GM18498 (cell line): Measurements from ENCODE around the gene LNPEP.
"Not testable (repeated sequence)": the region's sequence is repeated elsewhere in the genome, so short reads cannot be mapped to it uniquely, and the experiment has no call there.

Source experiments
- ATAC-seq: cut with Tn5 transposase; IDR thresholded peaks from one replicate; pipeline ENCODE4 v1.9.1; 2021; ENCODE audit warnings: mild to moderate bottlenecking, moderate library complexity; ENCODE audit not compliant: unreplicated experiment

The LNPEP gene

GRCh38 chr5:97046270-97046982 lies 110.5 kb downstream of the LNPEP start:
- ATAC-seq = no peak

DNA sequence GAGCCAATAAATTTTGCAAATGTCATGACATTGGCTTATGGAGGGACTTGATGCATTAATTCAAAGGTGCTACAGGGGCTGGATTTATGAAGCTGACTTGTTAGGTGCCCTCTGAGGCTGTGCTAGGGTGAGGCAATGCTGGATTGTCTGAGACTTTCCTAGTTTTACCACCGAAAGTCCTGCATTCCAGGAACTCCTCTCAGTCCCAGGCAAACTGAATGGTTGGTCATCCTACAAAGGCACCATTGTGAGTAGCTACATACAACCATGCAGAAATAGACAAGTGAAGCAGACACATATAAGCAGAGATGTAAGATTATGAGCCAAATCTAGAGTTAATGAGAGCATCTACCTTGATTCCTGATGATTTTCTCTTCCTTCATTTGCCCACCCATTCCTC lies 111.2 kb downstream of the LNPEP start:
- ATAC-seq = no peak

DNA sequence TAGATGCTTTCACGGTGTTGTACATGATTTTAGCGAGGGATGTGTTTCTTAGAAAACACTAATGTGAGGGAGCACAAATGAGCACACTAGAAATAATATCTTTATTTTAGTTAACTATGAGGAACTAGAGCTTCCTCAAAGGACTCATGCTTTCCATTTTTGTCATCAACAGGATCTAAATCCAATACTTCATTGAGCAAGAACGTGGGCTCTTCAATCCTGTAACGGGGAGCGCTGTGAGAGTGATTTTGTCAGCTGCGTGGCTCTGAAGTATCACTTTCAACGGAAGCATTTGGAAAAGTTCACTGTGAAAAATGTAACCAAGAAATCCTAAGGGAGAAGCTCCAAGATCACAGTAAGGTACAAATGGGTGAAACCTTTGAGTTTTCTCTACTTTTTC lies 113.3 kb downstream of the LNPEP start:
- ATAC-seq = no peak

GRCh38 chr5:97056263-97056662 lies 120.4 kb downstream of the LNPEP start:
- no peak for ATAC-seq

- no peak for ATAC-seq
Measured at GRCh38 chr5:97062046-97062445, 126.2 kb downstream of the LNPEP start.

- ATAC-seq = no peak
Measured at GRCh38 chr5:97063251-97063650, 127.4 kb downstream of the LNPEP start.

DNA sequence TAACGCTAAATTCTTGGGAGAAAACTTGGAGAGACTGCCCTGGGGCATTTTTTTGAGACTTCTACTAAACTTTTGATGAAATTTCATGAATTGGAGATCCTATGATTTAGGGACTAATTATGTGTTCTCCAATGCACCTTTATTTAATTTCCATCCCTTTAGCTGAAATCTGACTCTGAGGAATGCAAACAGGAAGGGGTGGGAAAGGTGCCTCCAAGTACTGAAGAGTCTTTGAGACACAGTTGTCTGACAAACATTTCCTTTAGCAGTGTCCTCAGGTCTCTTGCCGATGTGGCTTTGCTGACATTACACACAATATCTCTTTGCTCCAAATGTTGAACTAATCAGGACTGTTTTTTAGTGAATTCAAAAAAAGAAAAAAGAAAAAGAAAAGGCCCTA lies 129.6 kb downstream of the LNPEP start:
- ATAC-seq = no peak

- no peak for ATAC-seq
Measured at GRCh38 chr5:97067296-97067850, 131.5 kb downstream of the LNPEP start.

GRCh38 chr5:97070234-97070633 lies 134.4 kb downstream of the LNPEP start:
- no peak for ATAC-seq

DNA sequence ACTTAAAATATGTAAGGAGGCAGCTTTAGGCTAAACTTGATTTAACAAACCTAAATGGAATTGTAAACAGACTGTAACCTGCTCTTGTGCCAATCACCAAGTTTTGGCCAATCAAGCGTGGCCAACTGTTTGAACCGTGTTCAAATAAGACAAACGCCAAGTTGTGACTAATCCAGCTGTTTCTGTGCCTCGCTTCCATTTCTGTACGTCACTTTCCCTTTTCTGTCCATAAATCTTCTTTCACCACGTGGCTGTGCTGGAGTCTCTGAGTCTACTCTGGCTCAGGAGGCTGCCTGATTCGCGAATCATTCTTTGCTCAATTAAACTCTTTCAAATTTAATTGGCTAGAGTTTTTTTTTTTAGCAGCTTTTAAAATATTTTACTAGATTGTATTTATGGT lies 135.2 kb downstream of the LNPEP start:
- ATAC-seq = no peak

GRCh38 chr5:97071993-97072392 lies 136.1 kb downstream of the LNPEP start:
- ATAC-seq = no peak

DNA sequence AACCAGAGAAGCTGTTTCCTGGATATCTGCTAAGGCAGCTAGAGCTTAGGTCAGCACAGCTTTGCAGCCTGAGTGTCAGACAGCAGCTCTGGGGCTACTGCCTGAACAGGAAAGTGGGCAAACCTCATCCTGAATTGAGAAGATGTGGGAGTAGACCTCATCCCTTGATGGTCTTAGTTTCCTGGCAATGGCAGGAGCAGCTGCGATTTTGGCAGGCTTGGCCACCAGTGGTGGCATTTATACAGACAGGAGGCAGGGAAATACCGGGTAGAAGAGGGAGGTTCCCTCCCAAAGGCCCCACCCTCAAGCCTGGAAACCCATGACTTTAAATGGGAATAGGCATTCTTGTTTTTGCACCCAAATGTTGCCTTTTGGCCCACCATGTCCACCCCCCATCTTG lies 136.8 kb downstream of the LNPEP start:
- ATAC-seq = no peak

DNA sequence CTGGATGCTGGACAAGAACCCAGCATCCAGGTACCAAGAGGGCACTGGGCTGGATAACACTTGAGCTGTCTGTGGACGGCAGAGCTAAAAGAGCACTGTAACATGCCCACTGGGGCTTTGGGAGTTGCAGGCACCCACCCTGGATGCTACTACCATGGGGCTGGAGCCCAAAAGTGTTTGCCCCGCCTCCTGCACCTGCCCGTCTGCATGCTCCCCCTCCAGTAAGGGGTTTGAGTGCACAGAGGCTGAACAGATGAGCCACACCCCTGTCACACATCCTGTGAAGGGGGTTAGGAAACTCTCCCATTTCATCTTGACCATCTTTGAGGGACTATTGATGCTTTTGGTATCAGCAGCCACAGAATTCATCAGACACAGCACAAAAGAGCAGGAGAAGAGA lies 137.5 kb downstream of the LNPEP start:
- ATAC-seq = no peak

- no peak for ATAC-seq
Measured at GRCh38 chr5:97074859-97075489, 139.1 kb downstream of the LNPEP start.

GRCh38 chr5:97075649-97076048 lies 139.8 kb downstream of the LNPEP start:
- no peak for ATAC-seq

- no peak for ATAC-seq
Measured at GRCh38 chr5:97076098-97076497, 140.2 kb downstream of the LNPEP start.

GRCh38 chr5:97077246-97077645 lies 141.4 kb downstream of the LNPEP start:
- no peak for ATAC-seq

GRCh38 chr5:97078958-97079743 lies 143.3 kb downstream of the LNPEP start:
- ATAC-seq = no peak

- not testable (repeated sequence) for ATAC-seq
Measured at GRCh38 chr5:97084782-97085458, 149.0 kb downstream of the LNPEP start.

- no peak for ATAC-seq
Measured at GRCh38 chr5:97085459-97086181, 149.7 kb downstream of the LNPEP start.
